Stimulated activated CD4-positive, alpha-beta T cell treated with anti-CD3 and anti-CD28 coated beads, Interleukin-2, amount 100 ng/mL, for 24 hours (primary cell): ENCODE measurements around the gene CHCHD6.

Source experiments
- DNase-seq, 2 donors: peaks; one replicate each; pipeline ENCODE4 v3.0.0-alpha.2; 2020

CHCHD6 gene

GRCh38 chr3:126867190-126867862 is 163.3 kb downstream of the CHCHD6 start:
- no peak for DNase-seq

DNA sequence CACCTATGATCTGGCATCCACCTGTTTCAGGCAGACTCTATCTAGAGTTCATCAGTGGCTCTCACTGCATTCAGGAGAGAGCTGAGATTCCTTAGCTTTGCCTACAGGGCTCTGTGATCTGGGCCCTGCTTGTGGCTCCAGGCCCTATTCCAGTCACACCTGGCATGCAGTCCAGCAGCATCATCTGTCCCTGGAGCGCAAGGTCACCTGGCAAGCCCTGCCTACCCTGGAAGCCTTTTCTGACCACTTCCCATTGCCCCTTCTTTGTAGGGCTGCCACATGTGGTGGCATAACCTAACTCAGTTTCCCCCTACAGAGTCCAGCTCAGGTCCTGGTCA is 163.8 kb downstream of the CHCHD6 start:
- DNase-seq = no peak

DNA sequence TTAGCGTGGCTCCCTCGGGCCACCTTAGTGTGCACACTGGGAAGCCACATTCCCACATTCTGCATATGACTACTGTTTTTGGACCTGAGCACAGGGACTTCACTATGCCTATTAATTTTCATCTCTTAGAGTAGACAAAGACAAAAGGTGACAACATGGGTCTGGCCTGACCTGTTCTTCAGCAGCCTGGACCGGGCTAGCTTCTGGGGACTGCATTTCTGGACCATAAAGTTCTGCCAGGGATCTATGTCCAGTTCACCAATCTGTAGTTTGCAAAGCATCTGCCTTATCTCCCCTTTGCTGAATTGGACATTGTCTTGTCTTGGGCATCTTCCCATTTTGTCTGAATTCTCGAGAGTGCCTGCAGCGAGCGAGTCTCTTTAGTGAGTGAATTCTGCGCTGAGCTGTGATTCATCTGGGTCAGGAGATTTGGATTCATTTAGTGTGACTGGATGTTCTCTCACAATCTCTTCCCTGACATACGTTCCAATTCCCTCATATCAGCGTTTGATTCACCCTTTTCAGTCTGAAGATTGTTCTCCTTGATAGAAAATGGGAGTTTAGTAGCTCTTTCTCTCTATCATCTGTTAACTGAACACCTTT is 166.7 kb downstream of the CHCHD6 start:
- DNase-seq = no peak

DNA sequence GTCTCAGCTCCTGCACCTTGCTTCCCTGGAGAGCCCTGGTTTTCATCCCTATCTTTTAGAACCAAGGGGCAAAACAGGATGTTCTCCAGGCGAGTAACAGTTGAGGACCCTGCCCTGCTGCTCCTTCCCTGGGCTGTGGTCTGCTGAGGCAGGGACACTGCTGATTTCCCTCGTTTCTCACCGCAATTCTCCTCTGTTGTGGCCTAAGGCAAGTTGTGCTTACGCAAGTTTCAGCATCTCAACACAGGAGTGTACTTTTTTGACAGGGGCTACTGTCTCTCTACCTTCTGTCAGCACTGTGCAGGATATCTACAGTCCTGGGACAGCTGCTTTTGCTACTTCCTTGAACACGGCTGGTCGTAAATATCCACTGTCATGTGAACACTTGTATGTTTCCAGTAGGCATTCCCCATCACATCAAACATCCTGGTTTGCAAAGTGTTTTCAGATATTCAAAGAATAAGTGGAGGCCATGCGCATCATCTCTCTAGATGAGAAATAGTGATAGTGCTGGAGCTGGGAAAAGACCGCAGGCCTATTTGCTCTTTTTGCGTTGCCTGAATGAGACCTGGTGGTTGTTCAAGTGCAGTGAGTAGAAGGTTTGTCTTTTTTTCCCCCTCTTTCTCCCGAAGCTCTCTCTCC is 168.8 kb downstream of the CHCHD6 start:
- no peak for DNase-seq

GRCh38 chr3:126873416-126873815 is 169.4 kb downstream of the CHCHD6 start:
- no peak for DNase-seq

GRCh38 chr3:126878664-126879063 is 174.6 kb downstream of the CHCHD6 start:
- no peak for DNase-seq

DNA sequence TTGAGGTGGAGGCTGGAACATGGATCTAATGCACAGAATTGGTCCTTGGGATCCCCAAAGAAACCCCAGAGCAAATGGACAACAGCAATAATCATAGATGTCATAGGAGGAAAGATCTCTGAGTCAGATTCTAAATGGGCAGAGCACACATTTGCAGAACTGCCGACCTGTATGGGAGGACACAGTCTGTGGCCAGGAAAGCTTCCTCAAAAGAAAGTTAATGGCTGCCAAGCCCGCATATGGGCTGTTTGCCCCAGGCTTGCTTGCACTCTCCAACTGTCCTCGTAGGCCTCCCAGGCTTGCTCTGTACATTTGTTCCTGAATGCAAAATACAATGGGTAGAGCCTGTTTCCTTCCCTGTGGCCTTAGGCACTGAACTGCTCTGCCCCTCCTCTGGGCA is 176.9 kb downstream of the CHCHD6 start:
- no peak for DNase-seq

GRCh38 chr3:126881861-126882260 is 177.8 kb downstream of the CHCHD6 start:
- DNase-seq = no peak

DNA sequence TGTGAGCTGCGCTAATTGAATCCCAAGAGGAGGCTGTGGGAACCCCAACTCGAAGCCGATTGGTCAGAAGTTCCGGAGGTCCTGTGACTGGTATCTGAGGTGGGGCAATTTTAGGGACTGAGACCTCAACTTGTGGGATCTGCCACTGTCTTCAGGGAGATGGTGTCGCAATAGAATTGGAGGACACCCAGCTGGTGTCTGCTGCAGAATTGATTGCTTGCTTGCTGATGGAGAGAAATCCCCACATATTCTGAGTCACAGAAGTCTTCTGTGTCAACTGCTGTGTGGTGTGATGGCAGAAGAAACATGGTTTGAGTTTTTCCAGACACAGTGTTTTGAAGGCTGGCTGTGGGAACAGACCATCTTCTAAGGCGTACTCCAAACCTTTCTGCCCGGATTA is 179.2 kb downstream of the CHCHD6 start:
- no peak for DNase-seq

GRCh38 chr3:126885425-126885824 is 181.4 kb downstream of the CHCHD6 start:
- DNase-seq = no peak

GRCh38 chr3:126886217-126886616 is 182.2 kb downstream of the CHCHD6 start:
- no peak for DNase-seq

GRCh38 chr3:126887686-126888085 is 183.6 kb downstream of the CHCHD6 start:
- DNase-seq = no peak

DNA sequence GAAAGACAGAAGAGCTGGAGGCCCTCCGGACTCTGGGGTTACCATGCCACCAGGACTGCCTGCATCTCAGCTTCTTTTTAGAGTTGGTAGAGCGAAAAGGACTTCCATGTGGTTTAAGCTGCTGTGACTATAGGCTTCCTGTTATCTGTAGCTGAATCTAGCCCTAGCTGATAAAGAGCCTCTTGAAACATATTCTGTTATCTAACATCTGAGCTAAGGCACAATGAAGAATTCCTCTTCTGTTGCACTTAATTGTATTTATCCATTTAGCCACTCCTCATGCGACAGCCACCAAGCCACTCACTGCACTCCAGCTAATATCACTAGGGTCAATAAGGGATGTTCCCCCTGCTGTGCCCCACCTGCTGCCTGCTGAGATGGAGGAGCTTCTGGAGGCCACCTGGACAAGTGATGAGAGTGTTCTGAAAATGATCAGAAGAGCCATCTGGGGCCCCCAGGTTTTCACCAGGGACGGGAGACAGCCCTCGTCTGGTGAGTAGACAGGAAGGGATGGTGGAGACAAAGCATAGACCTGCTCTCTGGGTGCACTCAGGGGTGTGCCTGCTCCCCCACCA is 184.2 kb downstream of the CHCHD6 start:
- DNase-seq = no peak

DNA sequence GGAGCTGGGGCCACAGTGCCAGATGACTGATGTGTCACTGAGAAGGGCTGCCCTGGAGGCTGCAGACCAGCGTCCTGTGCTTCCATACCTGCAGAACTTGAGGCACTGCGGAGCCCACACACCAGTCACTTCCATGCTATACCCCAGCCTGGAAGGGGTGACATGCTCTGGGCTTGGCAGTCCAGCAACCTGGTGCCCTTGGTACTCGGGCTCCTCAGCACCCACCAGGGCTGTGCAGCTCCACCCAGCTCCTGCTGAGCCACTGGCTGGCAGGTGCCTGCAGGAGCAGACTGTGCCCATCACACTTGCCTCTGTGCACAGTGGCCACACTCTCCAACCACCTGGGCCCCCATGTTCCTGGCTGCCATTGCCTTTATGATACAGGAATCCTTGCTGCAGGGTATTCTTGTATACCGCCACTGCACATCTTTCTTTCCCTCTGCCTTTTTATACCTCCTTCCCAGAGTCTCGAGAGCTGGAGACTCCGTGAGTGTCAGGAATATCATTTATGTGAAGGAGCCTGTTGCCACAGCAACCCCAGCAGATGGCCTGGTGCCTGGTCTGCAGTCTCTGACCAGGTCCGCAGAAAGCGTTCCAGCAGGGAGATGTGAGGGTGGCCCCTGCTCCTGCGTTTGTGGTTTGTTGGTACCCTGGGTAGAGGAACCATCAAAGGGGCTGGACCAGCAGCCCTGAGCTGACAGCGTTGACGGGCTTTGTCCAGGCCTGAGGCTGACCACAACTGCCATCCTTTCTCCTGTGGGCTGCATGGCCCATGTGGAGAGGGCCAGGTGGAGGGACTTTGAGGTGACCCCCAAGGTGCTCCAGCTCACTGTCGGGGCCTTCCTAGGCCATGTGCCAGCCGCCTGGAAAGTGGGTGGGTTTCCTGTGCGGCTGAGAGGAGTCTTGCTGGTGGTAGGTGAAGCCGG is 185.5 kb downstream of the CHCHD6 start:
- DNase-seq = no peak

DNA sequence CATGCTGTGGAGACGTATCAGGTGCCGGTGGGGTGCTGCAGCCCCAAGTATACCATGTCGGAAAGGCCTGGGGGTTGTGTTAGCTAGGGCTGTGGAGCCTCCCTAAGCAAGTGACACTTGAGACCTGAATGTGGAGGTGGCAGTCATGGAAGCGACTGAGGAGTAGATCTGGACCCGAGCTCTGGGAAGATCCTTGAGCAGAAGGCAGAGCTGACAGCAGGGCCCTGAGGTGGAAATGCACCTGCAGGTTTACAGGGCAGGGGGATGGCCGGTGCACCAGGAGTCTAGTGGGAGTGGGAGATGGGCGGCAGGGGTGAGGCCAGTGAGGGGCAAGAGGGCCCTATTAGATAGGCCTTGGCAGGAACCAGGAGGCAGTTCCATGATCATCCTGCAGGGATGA is 187.1 kb downstream of the CHCHD6 start:
- DNase-seq = no peak

GRCh38 chr3:126891791-126892190 is 187.8 kb downstream of the CHCHD6 start:
- DNase-seq = no peak

DNA sequence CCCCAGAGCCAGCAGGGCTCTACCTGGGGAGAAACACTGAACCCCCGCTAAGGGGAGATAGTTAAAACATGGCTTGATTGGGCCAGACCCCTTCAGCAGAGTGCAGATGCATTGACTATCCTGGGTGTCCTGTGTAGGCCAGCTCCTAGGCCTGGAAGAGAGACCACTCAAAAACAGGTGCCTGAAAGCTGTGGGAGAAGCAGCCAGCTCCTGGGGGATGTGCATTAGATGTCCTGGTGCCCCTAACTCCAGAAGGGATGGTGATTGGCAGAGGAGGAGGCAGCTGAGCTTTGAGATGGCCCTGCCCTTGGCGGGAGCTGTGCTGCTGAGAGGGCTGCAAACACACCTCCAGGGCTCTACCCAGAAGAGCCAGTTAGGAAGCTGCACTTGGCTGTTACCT is 189.6 kb downstream of the CHCHD6 start:
- no peak for DNase-seq

DNA sequence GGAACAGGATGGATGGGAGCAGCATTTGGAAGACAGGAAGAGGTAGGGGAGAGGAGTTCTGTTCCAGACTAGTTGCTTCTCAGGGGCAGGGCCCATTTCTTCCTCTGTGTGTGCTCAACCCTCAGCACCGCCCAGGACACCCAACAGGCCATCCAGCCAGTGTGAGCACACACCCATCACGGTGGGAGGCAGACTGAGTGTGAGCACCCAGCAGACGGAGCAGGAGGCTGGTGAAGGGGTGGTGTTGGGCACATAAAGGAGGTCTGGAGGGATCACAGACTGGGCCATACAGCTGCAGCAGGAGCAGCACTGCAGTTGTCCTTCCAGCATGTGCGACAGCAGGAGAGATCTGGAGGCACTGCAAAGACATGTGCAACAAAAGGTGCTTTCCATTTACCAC is 190.4 kb downstream of the CHCHD6 start:
- no peak for DNase-seq

- DNase-seq = no peak
These were observed 191.4 kb downstream of the CHCHD6 start for GRCh38 chr3:126895178-126896066.

DNA sequence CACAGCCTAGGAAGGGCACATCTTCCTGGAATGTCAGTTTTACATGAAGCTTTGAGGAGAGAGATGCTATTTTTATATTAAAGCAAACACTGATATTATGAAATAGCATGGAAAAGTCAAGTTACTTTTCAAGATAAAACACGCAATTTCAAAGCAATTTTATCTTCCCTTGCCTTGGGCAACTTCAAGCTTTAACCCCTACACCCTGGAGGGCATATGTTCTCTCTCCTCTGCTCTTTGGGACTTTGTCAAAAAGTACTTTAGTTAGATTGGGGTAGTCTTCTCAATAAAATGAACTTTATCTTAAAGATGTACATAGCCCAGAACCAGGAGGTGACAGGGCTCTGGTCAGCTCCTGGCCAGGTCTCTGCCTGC is 192.0 kb downstream of the CHCHD6 start:
- DNase-seq = no peak

DNA sequence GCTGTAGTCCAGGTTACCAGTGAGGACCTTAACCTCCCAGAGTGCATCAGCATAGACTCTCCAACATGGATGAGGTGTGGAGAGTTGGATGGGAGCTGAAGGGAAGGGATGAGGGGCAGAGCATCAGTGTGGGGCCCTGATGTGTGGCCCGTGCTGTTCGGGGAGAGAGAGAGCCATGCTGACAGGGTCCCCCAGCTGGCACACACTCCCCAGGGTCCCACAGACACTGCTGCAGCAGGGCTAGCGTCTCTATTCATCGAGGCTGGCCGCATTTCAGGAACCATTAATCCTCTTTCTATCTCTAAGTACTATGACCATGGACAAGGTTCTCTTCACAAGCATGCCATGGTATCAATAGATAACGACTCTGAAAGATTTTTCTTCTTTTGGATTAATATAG is 192.9 kb downstream of the CHCHD6 start:
- no peak for DNase-seq

- no peak for DNase-seq
These were observed 193.9 kb downstream of the CHCHD6 start for GRCh38 chr3:126897943-126898342.
